GM18502 (cell line): ENCODE measurements around the gene ZNF816.
"Not testable (repeated sequence)": the region's sequence is repeated elsewhere in the genome, so short reads cannot be mapped to it uniquely, and the experiment has no call there.

Experiments used
- ATAC-seq: cut with Tn5 transposase; IDR thresholded peaks from one replicate; pipeline ENCODE4 v1.9.1; 2021; ENCODE audit warnings: mild to moderate bottlenecking; ENCODE audit not compliant: unreplicated experiment, poor library complexity

ZNF816 gene

DNA sequence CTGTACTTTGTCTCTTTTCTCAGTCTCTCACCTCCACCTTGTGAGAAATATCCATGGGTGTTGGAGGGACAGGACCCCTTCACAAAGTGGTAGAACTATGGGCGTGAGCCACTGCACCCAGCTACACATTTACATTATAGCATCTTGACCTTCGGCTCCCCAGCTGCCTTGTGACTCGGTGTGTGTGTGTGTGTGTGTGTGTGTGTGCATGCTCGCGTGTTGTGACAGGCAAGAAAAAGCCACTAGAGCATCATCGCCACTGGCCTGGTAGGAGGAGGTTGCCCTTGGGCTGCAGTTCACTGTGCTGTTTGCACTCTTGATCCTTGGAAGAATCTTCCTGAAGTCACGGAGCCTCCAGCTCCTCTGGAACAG, 25.7 kb downstream of the ZNF816 start:
- no peak for ATAC-seq

DNA sequence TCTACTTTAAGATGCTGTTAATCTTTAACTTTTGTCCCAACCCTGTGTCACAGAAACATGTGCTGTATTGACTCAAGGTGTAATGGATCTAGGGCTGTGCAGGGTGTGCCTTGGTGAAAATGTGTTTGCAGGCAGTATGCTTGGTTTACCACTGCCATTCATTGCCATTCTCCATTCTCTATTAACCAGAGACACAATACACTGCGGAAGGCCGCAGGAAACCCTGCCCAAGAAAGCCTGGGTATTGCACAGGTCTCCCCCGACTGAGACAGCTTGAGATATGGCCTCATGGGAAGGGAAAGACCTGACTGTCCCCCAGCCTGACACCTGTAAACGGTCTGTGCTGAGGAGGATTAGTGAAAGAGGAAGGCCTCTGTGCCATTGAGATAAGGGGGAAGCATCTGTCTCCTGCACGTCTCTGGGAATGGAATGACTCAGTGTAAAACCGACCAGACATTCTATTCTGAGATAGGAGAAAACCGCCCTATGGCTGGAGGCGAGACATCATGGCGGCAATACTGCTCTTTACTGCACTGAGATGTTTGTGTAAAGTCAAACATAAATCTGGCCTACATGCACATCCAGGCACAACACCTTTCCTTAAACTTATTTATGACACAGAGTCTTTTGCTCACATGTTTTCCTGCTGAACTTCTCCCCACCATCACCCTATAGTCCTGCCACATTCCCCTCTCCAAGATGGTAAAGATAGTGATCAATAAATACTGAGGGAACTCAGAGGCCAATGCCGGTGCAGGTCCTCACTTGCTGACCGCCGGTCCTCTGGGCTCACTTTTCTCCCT, 26.3 kb downstream of the ZNF816 start:
- no peak for ATAC-seq

DNA sequence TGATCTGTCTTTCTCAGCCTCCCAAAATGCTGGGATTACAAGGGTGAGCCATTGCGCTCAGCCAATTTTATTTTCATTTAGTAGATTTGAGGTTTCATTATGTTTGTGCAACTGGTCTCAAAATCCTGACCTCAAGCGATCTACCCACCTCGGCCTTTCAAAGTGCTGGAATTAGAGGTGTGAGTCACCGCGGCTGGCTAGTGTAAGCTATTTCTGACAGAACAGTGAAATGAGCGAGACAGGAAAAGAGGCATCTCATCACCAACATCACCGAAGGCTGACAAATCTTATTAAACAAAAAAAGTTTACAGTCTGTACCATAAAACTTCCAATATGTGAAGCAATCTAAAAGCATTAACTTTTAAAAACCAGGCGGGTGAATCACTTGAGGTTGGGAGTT, 27.2 kb downstream of the ZNF816 start:
- no peak for ATAC-seq

- ATAC-seq: not testable (repeated sequence)
Observed at GRCh38 chr19:52924641-52925040, 38.0 kb downstream of the ZNF816 start.

DNA sequence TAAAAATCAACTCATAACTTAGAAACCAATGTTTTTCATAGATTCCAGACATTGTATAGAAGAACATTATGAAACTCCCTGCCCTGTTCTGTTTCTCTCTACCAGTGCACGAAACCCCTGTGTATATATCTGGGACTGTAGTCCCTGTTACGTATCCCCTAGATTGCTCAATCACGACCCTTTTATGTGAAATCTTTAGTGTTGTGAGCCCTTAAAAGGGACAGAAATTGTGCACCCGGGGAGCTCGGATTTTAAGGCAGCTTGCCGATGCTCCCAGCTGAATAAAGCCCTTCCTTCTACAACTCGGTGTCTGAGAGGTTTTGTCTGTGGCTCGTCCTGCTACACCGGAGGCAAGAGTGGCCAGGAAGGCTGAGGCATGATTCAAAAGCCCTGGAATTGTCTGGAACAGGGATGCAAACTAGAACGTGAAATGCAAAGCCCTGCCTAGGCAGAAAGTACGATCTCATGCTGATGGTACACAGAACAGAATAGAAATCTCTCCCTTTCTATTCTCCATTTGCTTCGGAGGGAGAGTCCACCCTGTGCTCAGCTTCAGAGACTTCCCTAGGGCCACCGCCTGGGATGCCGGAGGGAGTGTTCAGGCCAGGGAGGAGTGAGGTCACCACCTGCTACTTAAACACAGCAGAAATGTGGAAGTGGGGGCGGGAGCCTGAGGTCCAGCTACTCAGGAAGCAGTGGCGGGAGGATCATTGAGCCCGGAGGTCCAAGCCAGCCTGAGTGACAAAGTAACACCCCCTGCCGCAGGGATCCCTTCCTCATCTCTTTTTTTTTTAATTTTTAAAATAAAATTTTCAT, 38.7 kb downstream of the ZNF816 start:
- ATAC-seq: no peak

GRCh38 chr19:52922841-52923777, 39.6 kb downstream of the ZNF816 start, which contains the start of gene ZNF888:
Gene ZNF888 (minus strand): TSS chr19:52923428. CDS start chr19:52917873, 5,555 bp downstream.
- ATAC-seq: peak; percentile 95

- no peak for ATAC-seq
Observed at GRCh38 chr19:52917531-52917930, 45.1 kb downstream of the ZNF816 start.

GRCh38 chr19:52910648-52911047, 52.0 kb downstream of the ZNF816 start:
- ATAC-seq: no peak

- not testable (repeated sequence) for ATAC-seq
Observed at GRCh38 chr19:52904052-52904780, 58.5 kb downstream of the ZNF816 start.

DNA sequence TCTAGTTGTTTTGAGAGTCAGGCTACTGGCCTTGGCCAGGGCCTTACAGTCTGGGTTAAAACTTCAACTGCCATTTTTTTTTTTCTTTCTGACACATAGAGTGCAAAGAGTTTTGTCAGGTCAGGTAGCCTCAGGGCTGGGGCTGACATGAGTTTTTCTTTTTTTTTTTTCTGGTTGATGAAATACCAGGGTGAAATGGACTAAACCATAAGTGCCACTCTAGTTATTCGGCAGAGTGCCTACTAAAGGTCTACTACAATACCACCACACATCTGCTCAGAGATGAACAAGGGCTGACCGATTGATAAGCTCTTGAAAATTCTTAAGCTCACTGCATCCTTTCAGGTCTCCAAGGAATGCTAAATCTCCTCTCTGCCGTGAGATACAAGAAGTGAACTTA, 60.8 kb downstream of the ZNF816 start:
- no peak for ATAC-seq
